Fibroblast of peridontal ligament (primary cell): Measurements from ENCODE around the gene PARP15.
A peak's percentile ranks its signal among the peaks of the same experiment; 100 is the strongest.
"Not testable (repeated sequence)": the region's sequence is repeated elsewhere in the genome, so short reads cannot be mapped to it uniquely, and the experiment has no call there.

Experiments used
- DNase-seq: peaks from one replicate; pipeline ENCODE4 v3.0.0-alpha.2; 2010; ENCODE audit errors: extremely low read depth

Gene PARP15

DNA sequence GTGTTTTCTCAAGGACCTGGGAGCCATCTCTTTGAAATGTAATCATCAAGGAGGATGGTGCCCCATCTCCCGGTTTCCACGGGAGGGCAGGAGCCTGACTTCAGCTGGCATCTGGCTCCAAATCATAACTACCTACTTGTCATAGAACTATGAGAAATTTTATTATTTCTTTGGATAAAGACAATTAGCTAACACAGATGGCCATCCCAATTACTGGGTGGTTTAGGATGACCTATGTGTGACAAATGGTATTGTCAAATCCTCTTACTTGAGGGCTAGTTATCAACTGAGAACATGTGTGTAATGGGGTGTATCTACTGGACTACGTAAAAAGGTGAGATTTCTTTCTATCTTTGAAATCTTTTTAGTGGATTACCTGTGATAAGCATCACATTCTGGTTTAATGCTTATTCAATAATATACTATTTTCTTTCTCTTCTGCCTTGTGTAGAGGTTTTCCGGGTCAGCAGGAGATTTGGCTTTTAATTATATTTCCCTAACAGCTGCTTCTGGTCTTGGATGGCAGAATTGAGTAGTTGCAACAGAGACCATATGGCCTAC lies 87.9 kb downstream of the PARP15 start:
- no peak for DNase-seq

DNA sequence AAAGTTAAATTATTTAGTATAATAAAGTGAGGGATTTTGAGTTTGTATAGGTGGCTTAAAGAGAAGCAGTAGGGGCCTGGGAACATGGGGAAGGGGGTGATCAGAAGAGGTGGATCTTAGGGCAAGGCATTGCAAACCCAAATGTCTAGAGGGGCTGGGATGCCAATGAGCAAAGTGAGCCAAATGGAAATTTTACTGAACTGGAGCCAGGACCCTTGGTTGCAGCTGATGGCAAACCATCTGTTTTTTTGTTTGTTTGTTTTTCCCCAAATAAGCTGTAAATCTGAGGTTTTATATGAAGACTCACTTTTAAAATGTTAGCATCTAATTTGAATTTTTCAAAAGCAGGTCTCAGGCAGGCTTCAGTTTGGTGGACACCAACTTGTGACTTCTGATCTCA lies 88.4 kb downstream of the PARP15 start:
- no peak for DNase-seq

DNA sequence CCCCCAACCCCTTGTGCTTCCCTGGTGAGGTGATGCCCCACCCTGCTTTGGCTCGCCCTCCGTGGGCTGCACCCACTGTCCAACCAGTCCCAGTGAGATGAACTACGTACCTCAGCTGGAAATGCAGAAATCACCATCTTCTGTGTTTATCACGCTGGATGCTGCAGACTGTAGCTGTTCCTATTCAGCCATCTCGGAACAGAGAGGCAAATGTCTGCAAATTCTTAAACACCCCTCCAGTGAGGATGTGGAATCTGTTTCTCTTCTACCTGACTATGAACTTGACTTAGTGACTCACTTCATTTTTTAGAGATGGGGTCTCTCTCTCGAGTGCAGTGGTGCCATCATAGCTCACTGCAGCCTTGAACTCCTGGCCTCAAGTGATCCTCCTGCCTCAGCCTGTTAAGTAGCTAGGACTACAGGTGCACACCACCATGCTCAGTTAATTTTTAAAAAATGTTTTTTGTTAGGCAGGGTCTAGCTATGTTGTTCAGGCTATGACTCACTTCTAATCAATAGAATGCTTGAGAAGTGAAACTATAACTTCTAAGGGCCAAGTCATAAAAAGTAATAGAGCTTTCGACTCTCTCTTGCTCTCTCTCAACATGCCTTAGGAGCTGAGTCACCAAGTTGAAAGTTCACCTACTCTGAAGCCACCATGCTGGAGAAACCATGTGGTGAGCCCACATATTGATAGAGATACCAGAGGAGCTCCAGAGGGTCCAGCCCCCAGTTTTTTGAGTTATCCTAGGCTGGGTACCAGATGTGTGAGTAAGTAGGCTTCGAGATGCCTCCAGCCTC lies 91.7 kb downstream of the PARP15 start:
- DNase-seq: peak; percentile 77

DNA sequence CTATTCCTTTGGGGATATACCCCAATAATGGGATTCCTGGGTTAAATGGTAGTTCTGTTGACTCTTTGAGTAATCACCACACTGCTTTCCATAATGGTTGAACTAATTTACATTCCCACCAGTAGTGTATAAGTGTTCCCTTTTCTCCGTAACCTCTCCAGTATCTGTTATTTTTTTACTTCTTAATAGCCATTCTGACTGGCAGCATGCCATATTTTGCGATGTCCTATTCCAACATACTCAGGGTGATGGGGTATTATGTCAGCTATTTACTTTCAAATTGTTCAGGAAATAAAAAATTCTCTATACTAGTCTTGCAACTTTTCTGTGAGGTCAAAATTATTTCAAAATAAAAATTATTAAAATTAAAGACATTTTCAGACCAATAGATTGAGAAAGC lies 94.1 kb downstream of the PARP15 start:
- no peak for DNase-seq

DNA sequence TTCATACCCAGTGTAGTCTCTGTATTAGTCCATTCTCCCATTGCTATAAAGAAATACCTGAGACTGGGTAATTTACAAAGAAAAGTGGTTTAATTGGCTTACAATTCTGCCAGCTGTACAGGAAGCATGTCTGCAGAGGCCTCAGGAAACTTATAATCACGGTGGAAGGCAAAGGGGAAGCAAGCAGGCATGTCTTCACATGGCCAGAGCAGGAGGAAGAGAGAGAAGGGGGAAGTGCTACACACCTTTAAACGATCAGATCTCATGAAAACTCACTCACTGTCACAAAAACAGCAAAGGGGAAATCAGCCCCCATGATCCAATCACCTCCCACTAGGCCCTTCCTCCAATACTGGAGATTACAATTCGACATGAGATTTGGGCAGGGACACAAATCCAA lies 96.9 kb downstream of the PARP15 start:
- DNase-seq: no peak

DNA sequence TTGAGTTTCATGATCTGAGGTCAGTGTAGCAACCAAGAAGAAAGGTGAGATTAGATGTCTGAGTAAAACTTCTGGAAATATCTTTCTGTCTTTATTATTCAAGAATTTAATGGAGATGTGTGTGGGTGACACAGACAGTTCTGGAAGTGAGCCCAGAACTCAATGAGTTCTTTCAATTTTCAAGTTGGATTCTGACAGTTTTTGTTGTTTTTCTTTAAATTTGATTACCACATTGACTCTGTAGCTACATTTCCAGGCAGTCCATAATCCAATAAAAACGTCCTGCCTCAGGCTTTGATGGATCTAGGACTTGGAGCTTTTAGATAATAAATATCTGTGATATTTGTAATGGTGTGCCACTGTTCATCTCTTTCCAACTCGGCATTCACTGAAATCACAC lies 99.3 kb downstream of the PARP15 start:
- peak; percentile 35 for DNase-seq

DNA sequence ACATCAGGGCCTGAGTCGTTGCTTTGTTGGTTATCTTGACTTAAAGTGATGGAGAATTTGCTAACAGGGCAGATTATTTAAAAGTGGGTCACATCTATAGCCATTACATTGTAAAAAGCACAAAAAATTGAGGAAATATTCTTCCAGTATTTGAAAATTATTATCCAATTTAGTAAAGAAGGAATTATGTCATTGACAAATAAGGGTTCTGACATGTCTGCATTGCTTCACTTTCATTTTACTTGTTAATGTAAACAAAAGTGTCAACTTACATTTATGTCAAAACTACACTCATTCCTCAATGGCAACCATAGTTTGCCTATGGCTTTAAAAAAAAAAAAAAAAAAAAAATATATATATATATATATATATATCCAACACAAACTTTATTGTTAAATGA lies 99.8 kb downstream of the PARP15 start:
- DNase-seq: peak; percentile 16

DNA sequence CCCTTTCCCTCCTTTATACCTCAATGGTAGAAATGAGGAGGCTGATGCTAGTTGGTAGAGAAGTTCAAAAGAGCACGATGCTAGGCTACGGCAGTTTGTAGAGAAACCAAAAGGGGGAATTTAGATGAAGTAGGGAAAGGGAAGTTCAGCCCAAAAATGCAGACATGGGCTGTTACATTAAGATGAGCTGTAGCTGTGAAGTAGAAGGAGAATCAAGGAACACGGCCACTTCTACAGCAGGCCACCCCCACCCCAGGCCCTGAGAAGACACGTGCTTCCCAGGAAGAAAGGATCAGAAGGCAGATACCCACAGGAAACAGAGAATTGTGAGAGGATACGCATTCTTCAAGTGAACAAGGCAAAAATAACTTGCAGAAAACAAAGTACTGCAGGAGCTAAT lies 101.1 kb downstream of the PARP15 start:
- DNase-seq: no peak

DNA sequence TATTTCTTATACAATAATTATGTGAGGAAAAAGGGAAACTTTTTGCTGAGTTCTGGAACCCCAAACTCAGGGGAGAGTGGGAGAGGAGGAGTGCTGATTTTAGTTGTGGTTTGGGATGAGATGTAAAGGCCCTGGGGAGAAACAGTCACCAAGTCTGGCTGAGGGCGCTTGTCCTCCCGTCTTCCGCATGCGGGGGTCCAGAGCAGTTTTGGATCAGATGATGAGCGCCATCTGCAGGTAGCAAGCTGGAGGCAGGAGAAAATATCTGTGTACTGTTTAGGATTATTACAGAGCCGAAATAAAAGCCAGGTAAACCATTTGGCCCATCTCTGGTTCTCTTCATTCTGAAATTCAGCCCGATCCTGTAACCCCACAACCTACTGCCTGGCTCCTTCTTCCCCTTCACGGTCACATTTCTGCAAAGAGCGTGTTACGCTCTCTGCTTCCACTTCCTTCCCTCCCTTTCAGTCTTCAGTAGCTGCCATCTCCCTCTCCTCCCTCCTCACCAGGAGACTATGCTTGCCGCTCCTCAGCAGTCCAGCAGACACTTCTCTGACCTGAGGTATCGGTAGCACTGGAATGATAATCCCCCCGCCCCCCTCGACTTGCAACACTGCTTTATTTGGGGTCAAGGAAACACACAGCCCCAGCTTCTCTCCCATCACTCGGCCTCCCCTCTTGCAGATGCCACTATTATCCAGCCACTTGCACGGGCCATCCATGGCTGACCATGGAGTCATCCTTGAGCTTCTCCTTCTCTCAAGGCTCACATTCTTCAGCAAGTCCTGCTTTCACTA lies 101.8 kb downstream of the PARP15 start:
- DNase-seq: peak; percentile 82

DNA sequence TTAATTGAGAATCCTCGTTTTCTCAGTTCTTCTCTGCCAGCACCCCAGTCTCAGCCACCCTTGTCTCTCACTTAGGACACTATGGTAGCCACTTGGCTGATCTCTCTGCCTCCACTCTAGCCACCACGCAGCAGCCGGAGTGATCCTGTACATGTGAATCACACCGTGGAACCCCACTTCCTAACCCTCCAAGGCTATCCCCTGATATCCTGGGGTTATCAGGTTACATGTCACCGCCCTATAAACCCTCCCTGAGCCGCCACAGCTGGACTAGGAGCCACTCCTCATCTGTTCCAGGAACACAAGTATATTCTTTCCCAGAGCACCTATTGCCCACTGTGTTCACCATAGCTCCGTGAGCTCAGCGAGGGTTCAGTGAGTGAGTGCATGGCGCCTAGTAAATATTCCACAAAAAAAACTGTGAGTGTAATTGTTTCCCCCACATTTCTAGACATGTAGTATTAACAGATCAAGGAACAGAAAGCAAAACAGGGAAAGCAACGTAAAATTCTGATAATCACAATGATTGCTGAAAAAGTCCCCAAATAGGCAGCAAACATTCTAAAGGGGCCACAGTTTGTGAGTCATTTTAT lies 102.5 kb downstream of the PARP15 start:
- peak; percentile 33 for DNase-seq

DNA sequence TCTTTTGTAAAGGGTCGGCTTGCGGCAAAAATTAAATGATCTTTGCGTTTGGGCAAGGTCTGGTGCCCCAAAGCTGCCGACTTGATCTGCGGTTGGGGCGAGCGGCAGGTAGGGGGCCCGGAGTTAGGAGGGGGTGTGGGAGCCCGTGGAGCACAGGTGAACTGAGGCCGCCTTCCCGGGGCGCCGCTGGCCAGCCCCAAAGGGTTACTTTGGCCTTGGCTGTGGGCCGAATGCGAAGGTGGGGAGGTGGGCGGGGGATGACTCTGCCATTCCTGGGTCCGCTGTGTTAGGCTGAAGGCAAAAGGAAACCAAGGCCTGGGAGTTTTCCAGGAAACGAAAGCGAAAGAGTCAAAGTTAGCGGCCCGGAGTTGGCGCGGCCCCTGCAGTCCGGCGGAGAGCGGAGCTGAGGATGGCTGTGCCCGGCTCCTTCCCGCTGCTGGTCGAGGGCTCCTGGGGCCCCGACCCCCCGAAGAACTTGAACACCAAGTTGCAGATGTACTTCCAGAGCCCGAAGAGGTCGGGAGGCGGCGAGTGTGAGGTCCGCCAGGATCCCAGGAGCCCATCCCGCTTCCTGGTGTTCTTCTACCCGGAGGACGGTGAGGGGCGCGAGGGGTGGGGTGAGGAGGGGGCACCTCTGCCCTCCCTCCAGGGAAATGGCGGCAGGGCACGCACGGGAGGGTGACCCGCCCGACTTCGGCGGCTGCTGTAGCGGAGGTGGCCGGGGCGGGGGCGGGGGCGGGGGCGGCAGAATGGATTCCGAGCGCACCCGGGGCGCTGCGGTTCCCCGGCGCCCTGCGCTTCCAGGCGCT lies 103.2 kb downstream of the PARP15 start, which contains the start of gene PARP14:
Gene PARP14, plus strand, starts transcription at position 365 of the 809 bp plus-strand sequence. Its CDS starts 45 bp downstream, at position 410.
- DNase-seq: peak; percentile 79

DNA sequence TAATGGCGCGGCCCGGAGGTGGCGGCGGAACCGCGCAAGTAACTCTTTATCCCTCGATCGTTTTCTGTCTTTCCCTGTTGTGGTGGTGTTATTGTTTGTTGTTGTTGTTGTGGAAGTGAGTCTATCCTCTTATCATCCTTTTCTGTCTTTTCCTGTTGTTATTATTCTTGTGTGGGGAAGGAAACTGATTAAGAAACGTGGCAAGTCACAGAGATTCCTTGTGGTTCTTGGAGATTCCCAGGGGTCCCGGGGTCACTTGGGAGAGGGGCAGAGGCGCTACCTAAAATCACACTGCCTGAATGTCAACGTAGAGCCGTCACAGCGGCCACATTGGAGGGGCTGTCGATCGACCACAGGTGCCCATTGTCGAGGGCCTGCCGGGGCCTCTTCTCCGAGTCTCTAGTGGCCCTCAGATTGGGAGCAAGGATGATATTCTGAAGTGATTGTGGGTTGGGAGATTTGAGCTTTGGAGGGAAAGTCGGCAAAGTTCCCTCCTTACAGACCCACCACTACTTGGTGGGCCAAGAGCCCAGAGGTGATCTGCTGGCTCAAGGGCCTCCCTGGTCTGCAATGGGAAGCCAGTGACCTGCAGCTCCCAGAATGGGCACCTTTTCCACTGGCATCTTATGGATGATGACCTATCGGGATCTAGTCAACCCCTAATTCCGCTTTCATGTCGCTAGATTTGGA lies 104.0 kb downstream of the PARP15 start:
- DNase-seq: peak; percentile 17

DNA sequence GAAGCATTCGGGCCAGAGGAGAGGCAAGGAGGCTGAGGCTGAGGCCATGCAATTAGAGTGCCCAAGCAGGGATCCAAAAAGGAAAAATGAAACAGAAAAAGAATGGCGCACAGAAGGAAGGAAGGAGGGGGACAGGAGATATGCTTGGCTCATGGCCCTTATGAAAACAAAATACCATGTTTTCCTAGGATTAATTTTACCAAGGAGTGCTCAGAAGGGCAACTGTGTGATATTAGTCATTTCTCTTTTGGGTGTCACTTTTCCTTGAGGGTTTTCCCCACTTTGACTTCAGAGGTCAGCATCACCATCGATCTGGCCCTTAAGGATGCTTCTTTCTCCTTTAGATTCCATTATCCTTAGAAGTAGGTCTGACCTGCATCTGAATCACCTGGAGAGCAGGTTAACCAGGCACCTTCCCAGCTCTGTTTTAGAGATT lies 104.5 kb downstream of the PARP15 start:
- DNase-seq: no peak

DNA sequence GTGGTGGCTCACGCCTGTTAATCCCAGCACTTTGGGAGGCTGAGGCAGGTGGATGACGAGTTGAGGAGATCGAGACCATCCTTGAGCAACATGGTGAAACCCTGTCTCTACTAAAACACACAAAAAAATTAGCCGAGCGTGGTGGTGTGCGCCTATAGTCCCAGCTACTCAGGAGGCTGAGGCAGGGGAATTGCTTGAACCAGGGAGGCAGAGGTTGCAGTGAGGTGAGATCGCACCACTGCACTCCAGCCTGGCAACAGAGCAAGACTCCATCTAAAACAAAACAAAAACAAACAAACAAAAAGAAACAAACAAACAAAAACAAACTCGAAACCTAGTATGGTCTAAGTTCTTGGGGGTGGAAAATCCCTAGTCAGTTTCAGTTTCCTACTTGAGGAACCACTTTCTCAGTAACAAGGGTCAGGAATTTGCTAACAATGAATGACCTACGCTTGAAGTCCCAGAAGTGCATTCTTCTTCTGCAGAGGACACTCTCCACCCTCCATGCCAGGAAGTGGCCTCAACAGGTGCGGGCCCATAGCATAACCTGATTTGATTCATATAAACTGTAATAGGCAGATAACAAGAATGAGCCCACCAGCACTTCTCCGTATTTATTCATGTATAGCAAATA lies 105.4 kb downstream of the PARP15 start:
- not testable (repeated sequence) for DNase-seq

DNA sequence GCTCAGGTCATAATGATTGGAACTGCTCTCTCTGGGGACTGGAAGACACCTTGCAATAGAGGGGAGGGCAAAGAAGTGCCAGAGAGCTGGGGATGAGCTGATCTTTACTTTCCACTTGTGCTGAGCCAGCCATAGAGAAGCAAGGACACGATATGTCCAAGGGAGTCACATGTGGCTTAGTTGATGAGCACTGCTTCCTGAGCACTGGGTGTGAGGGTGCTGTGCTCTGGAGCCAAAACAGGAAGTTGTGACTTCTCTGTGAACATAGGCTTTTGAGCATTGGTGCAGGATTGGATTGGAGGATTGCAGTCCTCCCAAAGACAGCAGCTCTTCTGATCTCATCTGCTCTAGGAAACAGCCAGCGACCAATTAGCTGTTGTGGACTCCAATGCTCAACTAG lies 109.8 kb downstream of the PARP15 start:
- no peak for DNase-seq
